ENCODE data around the gene PTK6.

PTK6 gene

DNA sequence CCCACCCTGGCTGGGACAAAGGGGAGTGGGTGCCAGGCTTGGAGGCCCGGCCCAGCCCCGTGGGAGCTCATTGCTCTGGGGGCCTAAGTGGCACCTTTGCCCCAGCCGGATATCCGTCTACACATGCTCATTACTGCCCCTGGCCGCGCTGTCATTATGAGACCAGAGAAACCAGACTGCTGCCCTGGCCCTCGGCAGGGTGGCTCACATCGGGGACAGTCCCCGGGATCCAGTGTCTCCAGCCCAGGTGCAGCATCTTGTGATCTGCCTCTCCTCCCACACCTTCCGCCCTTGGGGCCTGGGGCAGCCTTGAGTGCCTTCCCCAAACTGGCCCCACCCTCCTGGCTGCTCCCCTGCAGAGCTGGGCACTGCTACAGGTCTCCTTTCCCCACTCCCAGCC, 5.5 kb upstream of the PTK6 start:
- DNase-seq, result no peak

DNA sequence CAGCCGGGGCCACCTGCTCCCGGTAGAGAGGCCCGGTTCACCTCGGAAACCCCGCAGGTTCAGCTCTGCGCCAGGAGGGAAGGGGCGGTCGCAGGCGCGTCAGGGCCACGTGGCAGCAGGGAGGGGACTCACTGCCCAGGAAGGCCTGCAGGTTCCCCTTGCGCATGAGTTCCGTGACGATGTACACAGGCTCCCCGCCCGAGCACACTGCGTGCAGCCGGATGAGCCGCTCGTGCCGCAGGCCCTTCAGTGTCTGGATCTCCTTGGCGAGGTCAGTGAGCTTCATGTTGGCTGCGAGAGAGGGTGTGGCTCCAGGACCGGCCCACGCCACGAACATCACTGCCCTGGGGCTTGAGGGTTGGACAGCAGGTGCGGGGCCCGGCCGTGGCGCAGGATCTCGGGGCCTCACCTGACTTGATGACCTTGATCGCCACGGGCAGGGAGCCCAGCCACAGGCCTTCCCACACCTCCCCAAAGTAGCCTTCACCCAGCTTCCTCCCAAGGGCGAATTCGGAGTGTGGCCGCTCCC, 4.9 kb upstream of the PTK6 start:
- DNase-seq, result no peak

DNA sequence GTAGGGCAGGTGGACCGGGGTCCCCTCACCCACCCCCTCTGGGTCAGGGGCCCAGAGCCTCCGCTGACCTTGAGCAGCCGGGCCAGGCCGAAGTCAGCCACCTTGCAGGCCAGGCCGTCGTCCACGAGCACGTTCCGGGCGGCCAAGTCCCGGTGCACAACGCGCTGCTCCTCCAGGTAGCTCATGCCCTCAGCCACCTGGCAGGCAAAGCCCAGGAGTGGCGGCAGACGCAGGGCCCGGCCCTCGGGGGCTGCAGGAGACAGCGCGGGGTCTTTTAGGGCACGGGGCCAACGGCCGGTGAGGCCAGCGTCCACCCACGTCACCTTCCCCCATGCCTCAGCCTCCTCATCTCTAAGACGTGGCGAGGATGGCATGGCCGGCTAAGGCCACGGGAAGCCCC, 4.2 kb upstream of the PTK6 start:
- no peak for DNase-seq

DNA sequence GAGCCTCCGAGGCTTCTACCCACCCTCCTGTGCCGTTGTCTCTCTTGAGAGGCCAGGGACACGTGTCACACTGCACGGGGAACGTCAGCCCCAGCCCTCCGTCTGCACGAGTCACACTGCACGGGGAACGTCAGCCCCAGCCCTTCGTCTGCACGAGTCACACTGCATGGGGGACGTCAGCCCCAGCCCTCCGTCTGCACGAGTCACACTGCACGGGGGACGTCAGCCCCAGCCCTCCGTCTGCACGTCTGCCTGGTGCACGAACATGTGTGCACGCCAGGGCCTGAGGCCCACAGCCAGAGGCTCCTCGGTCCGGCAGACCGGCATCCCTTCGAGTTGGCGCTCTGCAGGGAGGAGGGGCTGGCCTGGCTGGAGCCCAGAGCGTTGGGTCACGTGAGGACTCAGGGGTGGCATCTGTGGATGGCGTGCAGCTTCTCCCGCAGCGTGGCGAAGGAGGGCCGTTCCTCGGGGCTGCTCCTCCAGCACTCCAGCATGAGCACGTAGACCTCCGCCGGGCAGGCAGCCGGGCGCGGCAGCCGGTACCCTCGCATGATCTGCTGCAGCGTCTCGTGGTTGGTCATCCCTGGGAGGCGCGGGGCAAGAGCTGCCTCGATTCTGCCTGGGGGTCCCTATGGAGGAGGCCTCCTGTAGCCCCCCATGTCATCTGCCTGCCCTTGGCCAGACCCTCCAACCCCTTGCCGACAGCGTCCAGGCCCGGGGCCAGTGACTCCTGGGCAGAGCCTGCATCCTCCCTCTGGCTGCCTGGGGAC, 3.4 kb upstream of the PTK6 start:
- DNase-seq, result no peak

DNA sequence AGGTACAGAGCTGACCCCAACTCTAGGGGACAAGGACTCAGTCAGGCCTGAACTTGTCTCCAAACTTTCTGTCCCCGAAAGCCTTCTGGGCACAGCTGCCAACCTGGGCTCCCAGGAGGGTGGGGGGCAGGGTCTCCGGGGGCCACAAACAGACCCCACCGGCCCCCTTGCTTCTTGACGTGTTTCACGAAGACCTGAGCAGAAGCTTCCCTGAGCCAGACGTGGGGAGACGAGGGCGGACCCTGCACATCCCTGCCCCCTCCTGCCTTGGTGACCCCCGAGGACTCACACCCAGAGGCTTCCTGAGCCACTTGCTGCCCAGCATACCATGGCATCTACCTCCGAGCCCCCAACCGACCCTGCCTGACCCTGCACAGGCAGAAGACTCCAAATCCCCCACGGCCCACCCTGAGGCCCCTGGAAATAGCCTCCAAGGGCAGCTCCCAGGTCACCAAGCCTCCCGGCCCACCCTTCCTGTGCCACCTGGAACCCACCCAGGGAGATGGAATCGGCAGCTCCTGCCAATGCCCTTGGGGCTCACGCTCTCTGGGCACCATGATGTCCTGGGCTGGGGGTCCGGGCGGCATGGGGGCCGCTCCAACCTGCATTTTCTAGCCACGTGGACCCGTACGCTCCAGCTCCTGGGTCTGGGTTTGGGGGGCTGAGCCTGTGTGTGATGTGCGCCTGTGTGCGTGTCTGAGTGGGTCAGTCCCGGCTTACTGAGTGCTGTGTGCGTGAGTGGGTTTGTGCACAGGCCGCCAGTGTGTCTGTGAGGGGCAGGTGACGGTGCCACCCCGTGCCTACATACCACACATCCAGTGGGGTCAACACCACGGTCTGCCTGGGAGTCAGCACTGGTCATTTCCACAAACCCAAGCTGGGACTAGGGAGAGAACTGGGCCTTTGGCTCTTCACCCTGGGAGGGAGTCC, 2.5 kb upstream of the PTK6 start:
- no peak for DNase-seq

DNA sequence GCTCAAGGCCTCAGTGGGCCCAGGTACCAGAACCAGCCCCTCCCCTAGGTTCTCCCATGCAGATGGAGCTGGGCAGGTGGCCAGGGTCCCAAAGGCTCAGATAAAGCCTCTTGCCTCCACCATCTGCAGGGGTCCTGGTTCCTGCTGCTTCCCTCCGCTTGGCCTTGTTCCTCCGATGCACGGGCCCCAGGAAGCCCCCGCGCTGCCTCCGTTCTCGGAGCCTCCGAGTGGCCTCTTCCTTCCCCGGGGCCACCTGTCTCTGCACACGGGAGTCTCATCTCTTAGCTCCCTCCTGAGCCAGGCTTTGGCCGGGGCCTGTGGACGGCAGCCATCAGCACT, 1.9 kb upstream of the PTK6 start:
- no peak for DNase-seq

DNA sequence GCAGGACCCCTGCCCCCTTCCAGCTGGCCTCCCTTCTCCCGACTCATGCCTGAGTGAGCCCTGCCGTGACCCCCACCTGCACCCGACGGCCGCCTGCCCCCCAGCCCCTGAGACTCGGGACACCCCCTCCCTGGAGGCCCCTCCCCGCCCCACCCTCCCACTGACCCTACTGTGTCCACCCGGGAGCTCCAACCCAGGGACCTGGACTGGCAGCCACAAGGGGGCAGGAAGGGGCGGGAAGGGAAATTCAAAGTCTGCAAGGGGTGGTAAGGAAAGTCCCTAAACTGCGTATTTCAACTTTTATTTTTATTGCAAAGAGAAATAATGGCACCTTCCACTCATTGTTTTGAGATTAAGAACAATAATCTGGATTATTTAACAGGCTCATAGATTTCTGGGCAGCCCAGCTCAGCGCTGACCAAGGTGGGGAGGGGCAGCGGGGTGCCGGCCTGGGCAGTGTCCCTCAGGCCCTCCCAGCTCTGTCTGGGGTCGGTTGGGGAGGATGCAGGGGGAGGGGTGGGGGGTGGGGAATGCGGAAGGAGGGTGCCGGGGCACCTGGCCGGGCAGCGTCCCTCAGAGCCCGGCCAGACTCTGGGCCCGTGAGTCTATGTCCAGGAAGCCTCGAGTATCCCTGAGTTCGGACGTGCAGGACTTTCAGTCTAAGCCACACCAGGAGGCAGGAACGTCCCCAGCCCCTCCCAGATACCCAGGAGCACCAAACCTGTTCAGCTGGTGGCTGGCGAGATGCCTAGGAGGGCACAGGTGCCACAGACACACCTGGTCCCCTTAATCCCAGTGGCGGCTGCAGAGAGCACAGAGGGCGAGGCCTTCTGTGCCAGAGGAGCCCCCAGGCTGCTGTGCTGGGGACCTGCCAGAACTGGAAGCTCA, 1.3 kb upstream of the PTK6 start:
- DNase-seq, result peak; percentile 37

DNA sequence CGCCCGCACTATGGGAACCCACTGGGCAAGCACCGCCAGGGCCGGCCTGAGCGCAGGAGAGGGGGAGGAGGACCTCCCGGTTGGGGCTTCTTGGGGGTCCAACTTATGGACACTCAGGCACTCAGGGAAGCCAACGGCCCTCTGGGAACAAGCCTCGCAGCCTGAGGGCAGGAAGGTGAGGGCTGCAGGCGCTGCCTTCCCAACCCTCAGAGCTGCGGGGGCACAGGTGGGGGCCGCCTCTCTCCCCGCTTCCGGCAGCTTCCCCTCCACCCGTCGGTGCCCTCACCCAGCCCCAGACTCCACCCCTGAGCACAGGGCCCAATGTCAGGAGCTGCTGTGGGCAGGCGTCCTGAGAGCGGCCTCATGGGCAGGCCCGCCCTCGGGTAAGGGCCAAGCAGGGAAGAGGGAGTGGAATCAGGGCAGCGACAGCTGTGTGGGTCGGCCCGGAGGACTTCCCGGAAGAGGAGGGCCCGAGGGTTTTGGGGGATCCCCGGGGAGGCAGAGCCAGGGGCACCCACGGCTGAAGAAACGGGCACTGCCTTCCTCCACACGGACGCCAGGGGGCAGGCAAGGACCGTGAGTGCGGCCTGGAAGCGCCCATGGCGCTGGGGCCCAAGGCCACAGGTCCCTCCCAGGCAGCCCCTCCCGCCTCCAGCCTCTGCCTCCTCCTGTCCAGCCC, 488 bp upstream of the PTK6 start:
- peak; percentile 85 for DNase-seq

DNA sequence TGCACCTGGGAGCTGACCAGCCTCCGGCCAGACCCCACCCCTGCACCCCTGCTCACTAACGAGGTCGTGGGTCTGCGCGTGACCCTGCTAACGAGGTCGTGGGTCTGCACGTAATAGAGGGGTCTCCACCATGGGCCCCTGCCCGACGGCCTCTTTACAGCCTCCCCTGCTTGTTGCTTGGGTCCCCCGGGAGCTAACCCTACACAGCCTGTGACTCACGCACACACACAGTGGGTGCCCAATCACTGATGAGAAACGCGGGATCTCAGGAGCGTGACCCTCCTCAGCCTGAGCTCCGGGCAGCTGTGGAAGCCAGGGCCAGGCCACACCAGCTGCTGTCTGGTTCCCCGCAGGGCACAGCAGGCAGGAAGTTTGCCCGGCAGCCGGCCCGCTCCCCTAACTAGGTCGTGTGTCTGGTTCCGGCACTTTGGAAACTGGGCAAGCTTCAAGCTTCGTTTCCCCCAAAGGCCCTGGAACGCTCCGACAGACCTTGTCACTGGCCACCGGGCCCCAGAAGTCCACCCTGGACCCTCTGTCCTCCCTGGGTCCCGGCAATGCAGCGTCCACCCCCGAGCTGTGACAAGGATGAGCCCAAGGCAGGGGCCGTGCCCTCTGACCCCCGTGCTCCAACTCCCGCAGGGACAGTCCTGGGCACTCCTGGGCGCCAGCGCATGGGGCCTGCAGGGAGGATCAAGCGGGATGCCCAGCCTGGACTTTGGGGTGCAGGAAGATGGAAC, 767 bp downstream of the PTK6 start:
- no peak for DNase-seq

DNA sequence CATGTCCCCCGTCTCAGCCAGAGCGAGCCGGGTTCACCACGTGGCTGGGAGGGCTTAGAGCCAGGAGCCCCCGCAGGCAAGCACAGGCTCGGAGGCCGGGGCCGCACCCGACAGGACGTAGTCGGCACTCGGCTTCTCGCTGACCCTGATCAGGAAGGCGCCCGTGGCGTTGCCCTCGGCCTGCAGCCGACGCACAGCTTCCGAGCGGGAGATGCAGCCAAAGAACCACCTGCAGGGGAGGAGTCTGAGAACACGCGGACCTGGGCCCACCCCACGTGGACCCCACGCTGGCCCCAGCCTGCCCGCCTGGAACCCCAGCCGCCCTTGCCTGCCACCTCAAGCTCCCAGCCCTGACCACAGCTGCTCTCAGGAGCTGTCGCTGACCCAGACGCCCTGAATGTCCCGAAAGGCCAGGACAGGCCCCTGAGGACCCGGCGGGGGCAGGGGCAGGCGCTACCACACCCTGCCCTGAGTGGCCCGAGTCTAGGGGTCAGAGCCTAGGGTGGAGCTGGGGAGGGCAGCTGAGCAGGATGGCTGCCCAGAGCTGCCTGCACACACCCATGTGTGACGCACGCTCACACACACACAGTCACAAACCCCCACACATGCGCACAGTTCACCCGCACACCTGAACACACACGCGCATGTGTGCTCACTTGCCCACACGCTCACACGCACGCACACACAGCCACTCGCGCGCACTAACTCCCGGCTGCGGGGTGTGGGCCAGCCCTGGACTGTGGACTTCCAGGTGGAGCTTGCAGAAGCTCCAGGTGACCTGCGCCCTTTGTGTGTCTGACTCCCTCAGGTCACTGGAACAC, 2.1 kb downstream of the PTK6 start:
- no peak for DNase-seq

DNA sequence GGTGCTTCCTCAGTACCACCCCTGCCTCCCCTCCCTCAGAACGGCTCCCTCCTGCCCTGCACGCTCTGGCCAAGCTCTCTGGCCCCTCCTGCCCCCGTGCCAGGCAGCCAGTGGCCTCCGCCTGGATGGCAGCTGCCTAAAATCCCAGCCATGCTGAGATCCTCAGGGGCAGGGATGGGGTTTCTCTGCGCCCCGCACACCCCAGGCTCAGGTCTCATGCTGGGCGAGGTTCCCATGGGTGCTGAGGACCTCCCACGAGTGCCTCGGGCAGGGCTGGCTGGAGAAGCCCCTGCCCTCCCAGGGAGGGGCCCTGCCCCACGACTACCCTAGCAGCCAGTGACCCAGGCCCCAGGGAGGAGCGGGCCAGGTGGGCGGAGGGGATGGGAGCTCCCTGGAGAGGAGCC, 2.7 kb downstream of the PTK6 start:
- DNase-seq, result no peak

DNA sequence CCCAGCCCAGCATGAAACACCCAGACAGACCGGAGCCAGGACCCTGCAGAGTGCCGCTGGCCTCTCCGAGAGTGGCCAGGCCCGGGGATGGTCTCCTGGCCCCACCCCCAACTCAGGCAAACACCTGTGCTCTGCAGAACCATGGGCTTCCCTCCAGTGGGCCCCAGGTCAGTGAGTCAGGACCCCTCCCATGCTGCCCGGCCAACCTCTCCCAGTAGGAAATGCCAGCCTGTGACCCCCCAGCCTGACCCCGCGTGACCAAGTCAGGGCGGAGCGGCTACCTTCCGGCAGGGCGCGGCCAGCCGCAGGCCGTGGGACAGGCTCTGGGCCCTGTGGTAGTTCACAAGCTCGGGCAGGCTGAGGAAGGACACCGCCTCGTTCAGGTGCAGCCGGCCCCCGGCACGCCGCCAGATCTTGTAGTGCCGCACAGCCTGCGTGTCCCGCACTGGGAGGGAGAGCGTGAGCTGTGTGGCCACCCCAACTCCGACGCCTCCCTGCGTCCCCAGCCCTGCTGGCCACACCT, 3.2 kb downstream of the PTK6 start:
- DNase-seq, result no peak

DNA sequence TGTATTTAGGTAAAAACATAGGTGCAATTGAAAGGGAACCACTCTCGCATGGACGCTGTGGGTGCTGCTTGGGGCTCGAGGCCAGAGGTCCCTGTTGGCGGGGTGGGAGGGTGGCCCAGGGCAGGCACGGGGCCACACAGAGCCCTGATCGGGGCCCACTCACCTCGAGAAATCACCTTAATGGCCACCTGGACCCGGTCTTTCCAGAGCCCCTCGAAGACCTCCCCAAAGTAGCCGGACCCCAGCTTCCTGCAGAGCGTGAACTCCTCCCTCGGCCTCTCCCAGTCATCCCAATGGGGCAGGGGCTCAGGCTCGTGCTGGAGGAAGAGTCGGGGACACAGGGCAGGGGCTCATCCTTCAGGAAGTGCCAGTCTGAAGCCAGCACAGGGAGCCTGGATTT, 3.8 kb downstream of the PTK6 start:
- no peak for DNase-seq

DNA sequence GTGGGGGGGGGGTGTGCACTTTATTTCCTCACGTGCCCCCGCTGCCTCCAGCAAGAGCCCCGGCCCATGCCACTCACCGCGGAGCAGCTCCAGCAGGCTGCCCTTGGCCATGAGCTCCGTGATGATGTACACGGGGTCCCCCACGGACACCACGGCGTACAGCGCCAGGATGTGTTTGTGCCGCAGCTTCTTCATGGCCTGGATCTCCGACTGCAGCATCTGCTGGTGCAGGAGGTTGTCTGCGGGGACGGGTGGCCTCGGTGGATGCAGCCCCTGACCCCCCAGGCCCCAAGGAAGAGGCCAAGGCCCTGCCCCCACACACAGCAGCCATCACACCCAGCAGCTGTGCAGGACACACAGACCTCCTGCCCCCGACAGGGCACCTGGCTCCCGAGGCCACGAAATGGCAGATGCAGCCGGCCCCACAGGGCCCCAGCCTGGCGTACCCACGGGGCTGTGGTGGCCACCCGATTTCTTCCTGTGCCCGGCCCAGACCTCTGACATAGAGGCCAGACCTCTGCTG, 4.7 kb downstream of the PTK6 start:
- no peak for DNase-seq

DNA sequence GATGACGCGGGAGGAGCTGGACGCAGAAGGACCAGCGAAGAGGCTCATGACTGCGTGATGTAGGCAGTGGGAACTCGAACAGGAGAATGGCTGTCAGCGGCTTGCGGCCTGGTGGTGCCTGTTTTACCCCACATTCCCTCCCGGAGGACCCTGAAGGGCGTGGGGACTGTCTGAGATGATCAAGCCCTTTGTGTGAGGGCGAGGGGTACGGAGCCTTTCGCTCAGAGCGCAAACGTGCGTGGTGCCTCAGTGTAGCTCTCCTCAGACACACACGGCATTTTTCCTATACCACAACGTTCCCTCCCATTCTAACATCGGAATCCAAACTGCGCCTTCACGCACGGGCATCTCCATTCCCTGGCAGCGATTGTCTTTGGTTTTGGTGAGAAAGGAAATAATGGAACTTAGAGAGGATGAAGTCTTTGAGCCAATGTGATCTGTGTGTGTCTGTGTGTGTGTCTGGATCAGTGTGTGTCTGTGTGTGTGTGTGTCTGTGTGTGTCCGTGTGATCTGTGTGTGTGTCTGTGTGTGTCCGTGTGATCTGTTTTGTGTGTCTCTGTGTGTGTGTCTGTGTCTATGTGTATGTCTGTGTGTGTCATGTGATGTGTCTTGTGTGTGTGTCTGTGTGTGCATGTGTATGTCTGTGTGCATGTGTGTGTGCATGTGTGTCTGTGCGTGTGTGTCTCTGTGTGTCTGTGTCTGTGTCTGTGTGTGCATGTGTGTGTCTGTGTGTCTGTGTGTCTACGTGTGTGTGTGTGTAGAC, 5.3 kb downstream of the PTK6 start:
- no peak for DNase-seq

DNA sequence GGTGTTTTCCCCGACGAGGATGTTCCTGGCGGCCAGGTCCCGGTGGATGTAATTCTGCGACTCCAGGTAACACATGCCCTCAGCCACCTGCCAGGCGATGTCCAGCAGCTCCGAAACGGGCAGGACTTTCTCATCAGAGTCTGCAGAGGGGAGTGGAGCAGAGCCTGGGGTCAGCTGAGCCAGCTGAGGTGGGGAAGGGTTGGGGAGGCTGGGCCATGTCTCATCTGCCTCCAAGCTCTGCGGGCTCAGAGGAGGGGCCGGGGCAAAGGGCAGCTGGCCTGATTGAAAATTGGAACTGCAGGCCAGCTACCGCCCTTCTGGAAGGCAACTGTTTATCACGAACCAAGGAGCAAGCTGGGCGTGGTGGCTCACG, 6.4 kb downstream of the PTK6 start:
- DNase-seq, result no peak

DNA sequence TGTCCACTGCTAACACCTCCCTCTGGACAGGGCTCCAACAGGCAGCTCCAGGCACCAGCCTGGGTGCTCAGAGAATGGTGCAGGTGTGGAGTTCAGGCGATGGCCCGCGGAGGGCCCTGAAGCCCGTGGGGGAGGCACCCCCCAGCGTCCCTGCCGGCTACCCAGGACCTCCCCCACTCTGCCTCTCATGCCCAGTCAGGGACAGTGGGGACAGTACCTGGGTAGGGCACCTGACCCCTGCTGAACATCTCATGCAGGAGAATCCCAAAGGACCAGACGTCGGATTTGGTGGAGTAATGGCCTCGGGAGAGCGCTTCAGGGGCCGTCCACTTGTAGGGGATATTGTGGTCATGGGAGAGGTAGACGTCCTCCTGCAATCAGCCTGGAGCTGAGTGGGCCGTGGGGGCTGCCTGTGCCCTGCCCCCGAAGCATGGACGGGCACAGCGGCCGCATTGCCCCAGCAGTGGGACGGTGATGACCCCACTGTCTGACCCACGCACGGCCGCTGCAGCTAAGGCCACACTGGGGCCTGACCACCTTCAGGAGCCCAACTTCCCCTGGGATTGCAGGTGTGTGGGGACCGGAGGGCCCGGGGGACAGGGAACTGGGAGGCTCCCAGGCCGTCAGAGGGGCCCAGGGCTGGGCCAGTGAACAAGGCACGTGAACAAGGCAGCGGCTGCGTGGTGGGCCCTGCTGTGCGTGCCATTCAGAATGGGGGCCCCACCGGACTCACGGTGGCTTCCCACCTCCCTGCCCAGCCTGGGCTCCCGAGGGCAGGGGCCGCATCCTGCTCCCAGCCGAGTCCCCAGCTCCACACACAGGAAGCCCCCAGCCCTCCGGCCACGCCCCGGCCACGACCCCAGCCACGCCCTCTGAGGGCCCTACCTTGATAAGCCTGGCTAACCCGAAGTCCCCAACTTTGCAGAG, 7.1 kb downstream of the PTK6 start:
- DNase-seq, result no peak

DNA sequence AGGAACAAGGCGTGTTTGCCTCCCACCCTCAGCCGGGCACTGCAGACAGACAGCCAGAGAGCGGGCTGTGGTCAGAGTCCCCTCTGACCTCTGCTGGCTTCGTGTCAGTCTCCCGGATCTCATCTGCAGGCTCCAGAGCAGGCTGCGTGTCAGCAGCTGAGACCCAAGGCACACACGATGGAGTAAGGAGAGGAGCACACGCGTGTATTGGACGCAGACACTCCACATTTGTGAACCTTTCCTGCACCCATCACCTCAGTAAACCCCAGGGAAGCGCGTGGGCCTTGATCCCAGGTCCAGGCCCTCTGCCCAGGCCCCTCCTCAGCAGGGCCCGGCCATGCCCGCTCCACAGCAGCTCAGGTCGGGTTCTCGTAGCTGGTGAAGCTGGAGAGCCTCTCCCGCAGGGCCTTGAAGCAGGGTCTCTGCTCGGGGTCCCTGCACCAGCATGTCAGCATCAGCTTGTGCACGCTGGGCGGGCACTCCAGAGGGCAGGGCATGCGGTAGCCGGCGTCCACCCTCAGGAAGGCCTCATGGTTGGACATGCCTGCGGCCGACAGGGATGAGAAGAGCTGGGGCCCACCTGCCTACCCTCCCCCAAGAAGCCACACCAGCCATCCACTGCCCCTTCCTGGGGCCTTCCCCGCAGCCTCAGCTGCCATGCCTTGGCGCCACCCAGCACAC, 7.9 kb downstream of the PTK6 start:
- DNase-seq, result no peak
